ENCODE measurements around the gene LEFTY1.

LEFTY1 gene

DNA sequence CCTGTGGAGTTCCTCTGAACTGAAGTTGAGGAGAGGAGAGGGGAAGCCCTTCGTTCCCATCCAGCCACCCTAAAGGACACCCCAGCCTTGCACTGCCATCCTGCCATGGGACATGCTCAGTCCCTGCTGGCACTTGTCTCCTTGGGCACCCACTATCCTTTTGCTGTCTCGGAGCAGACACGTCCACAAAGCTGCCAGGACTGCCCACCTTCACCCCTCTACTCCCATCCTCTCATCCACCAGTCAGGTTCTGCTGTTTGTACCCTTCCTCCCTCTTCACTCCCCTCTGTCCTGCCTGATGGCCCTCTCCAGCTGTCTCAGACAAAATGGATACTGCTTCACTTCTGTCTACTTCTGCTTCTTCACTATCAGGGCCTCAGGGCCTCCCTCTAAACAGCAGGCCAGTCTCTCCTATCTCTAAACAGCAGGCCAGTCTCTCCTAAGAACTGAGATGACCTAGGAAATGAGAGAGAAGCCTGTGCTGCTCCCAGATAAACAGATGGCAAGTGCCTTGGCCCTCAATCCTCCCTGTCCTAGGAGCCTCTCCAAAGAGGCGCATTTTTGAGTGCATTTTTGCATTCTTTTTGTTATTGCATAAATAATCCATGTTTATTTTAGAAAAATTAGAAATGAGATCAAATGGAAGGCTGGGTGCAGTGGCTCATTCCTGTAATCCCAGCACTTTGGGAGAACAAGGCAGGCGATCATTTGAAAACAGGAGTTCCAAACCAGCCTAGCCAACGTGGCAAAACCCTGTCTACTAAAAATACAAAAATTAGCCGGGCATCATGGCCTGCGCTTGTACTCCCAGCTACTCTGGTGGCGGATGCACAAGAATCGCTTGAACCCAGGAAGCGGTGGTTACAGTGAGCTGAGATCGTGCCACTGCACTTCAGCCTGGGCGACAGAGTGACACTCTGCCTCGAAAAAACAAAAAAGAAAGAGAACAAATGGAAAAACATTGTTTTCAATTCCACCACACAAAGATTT is 39.5 kb upstream of the LEFTY1 start:
- Histone ChIP-seq H3K36me3 (ENCODE audit: control insufficient read depth, insufficient read depth, low read length) (no peaks in the 10 kb centered on the region), H3K27ac (ENCODE audit: insufficient read depth, low read depth, low read length, poor library complexity, severe bottlenecking) (no peak overlapping the region), H3K27me3 (ENCODE audit: control insufficient read depth, insufficient read depth, low read length, poor library complexity, severe bottlenecking) (no peaks in the 10 kb centered on the region), H3K4me3 (ENCODE audit: insufficient read depth, low read depth, low read length) (no peak overlapping the region), H3K9me3 (ENCODE audit: control insufficient read depth, low read length) (no peaks in the 10 kb centered on the region), H3K4me1 (ENCODE audit: control insufficient read depth, insufficient read depth, low read length) (no peaks in the 10 kb centered on the region)
- 93% methylated on average over 13 to 14 of the region's 14 CpGs for WGBS, 2 experiments

DNA sequence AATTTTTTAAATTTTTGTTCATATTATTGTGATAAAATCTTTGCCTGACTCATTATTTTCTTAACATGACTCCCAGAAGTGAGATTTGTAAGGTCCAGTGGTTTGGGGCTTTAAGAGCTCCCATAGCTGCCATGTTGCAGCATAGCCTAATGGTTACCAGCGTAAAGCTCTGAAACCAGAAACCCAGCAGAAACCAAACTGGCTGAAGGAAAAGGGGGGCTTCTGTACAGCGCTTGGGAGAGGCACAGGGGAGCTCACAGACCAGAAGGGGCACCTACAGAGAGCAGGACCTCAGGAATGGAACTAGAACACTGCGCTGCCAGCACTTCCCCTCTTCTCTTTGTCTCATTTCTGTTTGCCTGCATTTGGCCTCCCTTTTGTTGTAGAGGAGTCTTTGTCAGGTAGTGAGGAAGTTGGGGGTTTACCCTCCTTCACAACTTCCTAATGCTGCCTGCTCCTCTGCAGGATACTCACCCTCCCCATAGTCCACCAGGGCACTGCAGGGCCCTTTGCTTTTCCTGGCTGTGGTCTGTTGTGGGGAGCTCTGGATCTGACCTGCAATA is 37.7 kb upstream of the LEFTY1 start:
- WGBS, 2 experiments = 86 to 94% methylated on average over 3 of the region's 3 CpGs
- H3K4me1 ChIP-seq (ENCODE audit: control insufficient read depth, insufficient read depth, low read length) = peaks cover 11% of the 10 kb centered on the region
- no peak overlapping the region for H3K4me3 ChIP-seq (ENCODE audit: insufficient read depth, low read depth, low read length)
- H3K27me3 ChIP-seq (ENCODE audit: control insufficient read depth, insufficient read depth, low read length, poor library complexity, severe bottlenecking) = no peaks in the 10 kb centered on the region
- H3K9me3 ChIP-seq (ENCODE audit: control insufficient read depth, low read length) = no peaks in the 10 kb centered on the region
- no peak overlapping the region for H3K27ac ChIP-seq (ENCODE audit: insufficient read depth, low read depth, low read length, poor library complexity, severe bottlenecking)
- no peaks in the 10 kb centered on the region for H3K36me3 ChIP-seq (ENCODE audit: control insufficient read depth, insufficient read depth, low read length)

DNA sequence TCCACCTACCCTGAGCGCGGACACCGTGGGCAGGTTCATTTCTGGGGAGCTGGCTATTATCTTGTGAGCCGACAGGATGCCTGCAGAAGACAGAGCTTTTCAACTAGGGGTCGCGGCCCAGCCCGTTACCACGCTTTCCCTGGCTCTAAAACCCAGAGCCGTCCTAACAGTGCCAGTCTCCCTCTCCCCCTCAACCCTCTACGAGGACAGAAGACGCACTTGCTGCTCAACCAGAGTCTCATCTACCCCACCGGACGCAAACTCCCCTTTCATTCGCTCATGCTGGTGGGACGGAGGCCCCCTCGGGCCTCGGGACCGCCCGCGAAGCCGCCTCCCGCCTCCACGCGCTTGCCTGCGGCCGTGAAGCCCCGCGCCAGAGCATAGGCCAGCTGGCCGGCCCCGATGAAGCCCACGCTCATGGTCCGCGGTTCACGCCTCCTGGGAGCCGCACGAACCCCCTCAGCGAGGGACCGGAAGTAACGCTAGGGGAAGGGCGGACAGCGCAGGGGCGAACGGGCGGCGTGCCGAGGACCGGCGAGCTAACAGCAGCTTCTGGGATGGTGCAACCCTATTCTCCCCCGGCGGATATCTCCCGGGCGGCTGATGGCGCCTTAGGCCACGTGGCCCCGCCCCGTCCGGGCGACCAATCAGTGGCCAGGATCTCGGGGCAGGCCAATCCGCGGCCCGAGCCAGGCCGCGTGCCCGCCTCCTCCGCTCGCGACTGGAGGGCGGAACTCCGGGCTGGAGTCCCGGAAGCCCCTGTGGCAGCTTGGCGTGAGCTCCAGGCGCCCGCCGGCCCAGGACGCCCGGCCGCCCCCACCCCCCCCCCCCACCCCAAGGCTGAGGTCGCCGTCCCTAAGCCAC is 35.0 kb upstream of the LEFTY1 start, which contains the start of gene PYCR2:
Gene PYCR2 (minus strand): TSS at position 559 of the 864 bp plus-strand sequence. CDS start 140 bp downstream, at position 419.
- WGBS, 2 experiments = 0% methylated on average over 80 of the region's 80 CpGs
- peak within 1 kb of the TSS; percentile 83 for H3K4me3 ChIP-seq (ENCODE audit: insufficient read depth, low read depth, low read length)
- no peaks in the 10 kb centered on the region for H3K27me3 ChIP-seq (ENCODE audit: control insufficient read depth, insufficient read depth, low read length, poor library complexity, severe bottlenecking)
- H3K36me3 ChIP-seq (ENCODE audit: control insufficient read depth, insufficient read depth, low read length) = peaks cover 19% of the 10 kb centered on the region
- no peaks in the 10 kb centered on the region for H3K9me3 ChIP-seq (ENCODE audit: control insufficient read depth, low read length)
- H3K4me1 ChIP-seq (ENCODE audit: control insufficient read depth, insufficient read depth, low read length) = peaks cover 11% of the 10 kb centered on the region
- peak within 1 kb of the TSS; percentile 81 for H3K27ac ChIP-seq (ENCODE audit: insufficient read depth, low read depth, low read length, poor library complexity, severe bottlenecking)

DNA sequence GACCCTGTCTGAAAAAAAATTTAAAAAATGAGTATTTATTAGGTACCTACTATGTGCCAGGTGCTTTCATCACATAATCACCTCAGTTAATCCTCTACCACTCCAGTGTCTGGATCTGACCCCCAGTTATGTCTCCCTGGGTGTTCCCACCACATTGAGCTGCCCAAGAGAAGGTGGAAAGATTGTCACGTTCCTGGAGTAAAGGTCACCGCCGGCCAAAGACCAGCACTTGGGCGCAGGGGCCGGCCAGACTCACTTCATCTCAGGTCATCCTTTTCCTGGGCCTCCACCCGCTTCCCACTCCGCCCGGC is 34.4 kb upstream of the LEFTY1 start:
- 8 to 9% methylated on average over 8 of the region's 8 CpGs for WGBS, 2 experiments
- peaks cover 19% of the 10 kb centered on the region for H3K36me3 ChIP-seq (ENCODE audit: control insufficient read depth, insufficient read depth, low read length)
- peak overlapping the region; percentile 83 for H3K4me3 ChIP-seq (ENCODE audit: insufficient read depth, low read depth, low read length)
- H3K27ac ChIP-seq (ENCODE audit: insufficient read depth, low read depth, low read length, poor library complexity, severe bottlenecking) = peak overlapping the region; percentile 81
- peaks cover 11% of the 10 kb centered on the region for H3K4me1 ChIP-seq (ENCODE audit: control insufficient read depth, insufficient read depth, low read length)
- H3K27me3 ChIP-seq (ENCODE audit: control insufficient read depth, insufficient read depth, low read length, poor library complexity, severe bottlenecking) = no peaks in the 10 kb centered on the region
- no peaks in the 10 kb centered on the region for H3K9me3 ChIP-seq (ENCODE audit: control insufficient read depth, low read length)

DNA sequence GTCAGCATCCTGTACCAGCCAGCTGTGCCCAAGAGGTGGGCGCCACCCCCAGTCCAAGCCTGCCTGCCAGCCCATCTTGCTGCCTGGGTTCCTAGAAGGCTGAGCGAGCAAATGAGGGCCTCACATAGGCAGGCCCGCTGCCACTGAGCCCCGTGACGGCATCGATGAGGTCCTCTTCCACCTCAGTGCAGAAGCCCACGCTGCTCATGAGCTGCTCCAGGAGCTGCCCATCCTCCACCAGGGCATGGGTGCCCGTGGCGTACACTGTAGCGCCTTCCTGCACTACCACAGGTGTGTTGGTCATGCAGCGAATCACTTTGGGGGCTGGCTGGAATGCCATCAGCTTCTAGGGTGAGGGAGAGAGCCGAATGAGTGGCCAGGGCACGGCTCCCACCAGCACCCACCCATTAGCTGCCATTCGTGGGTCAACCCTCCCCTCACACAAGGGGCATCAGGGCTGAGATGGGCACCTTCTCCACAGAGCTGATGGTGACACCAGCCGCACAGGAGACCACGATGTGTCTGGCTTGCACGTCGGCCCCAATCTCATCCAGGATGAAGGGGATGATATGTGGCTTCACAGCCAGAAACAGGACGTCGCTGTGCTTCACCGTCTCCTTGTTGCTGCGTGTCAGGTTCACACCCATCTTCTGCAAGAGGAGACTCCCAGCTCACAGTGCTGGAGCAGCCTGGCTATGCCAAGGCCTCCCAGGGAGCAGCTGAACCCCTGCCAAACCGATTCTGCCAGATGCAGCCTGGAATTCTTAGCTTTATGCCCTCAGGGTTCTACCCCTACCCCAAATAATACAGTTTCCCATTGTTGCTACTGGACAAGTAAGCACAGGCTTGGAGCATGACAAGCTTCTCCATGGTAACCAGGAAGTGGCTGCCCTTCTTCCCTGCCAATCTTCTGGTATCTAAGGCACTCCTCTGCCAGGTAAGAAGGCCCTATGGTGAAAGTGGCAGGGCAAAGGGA is 33.1 kb upstream of the LEFTY1 start:
- Histone ChIP-seq H3K9me3 (ENCODE audit: control insufficient read depth, low read length) (no peaks in the 10 kb centered on the region), H3K36me3 (ENCODE audit: control insufficient read depth, insufficient read depth, low read length) (peaks cover 19% of the 10 kb centered on the region), H3K4me1 (ENCODE audit: control insufficient read depth, insufficient read depth, low read length) (peaks cover 11% of the 10 kb centered on the region), H3K27ac (ENCODE audit: insufficient read depth, low read depth, low read length, poor library complexity, severe bottlenecking) (no peak overlapping the region), H3K27me3 (ENCODE audit: control insufficient read depth, insufficient read depth, low read length, poor library complexity, severe bottlenecking) (no peaks in the 10 kb centered on the region), H3K4me3 (ENCODE audit: insufficient read depth, low read depth, low read length) (no peak overlapping the region)
- 95 to 96% methylated on average over 23 of the region's 23 CpGs for WGBS, 2 experiments

DNA sequence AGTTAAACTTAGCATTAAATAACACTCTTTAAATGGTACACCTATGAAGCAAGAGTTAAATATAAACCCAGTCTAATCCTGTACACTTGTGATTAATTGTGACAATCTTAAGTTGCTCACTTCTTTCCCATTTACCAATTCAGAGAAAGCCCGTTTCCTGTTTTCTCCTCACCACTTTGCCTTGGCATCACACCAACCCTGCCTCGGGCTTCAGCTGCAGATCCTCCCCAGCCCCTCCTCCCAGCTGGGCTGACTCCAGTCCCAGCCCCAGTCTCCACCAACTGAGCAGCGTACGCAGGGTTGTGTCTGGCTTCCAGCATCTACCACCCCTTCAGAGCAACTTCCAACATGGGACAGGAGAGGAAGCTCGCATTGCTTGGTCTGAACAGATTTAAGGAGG is 31.0 kb upstream of the LEFTY1 start:
- 96 to 97% methylated on average over 5 of the region's 5 CpGs for WGBS, 2 experiments
- no peak overlapping the region for H3K4me3 ChIP-seq (ENCODE audit: insufficient read depth, low read depth, low read length)
- H3K36me3 ChIP-seq (ENCODE audit: control insufficient read depth, insufficient read depth, low read length) = peaks cover 19% of the 10 kb centered on the region

DNA sequence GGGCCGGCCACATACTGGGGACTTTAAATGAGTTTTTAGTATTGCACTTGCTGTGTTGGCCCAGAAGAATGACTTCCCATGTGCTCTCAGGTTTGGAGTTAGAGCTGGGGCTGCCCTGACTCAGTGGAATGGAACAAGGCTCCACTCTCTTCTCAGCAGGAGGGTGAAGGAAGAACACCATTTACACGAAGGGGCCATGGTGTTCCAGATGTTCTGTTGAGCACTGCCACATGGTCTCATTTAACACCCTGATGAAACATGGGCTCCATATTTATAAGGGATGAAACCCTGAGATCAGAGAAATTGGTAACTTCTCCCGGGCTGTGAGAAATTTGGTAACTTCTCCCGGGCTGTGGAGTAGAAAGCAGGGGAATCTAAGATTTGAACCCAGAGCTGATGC is 29.3 kb upstream of the LEFTY1 start:
- H3K4me3 ChIP-seq (ENCODE audit: insufficient read depth, low read depth, low read length) = no peak overlapping the region
- H3K9me3 ChIP-seq (ENCODE audit: control insufficient read depth, low read length) = no peaks in the 10 kb centered on the region
- H3K27me3 ChIP-seq (ENCODE audit: control insufficient read depth, insufficient read depth, low read length, poor library complexity, severe bottlenecking) = no peaks in the 10 kb centered on the region
- no peak overlapping the region for H3K27ac ChIP-seq (ENCODE audit: insufficient read depth, low read depth, low read length, poor library complexity, severe bottlenecking)
- H3K36me3 ChIP-seq (ENCODE audit: control insufficient read depth, insufficient read depth, low read length) = peaks cover 19% of the 10 kb centered on the region
- 93 to 94% methylated on average over 4 of the region's 4 CpGs for WGBS, 2 experiments
- peaks cover 11% of the 10 kb centered on the region for H3K4me1 ChIP-seq (ENCODE audit: control insufficient read depth, insufficient read depth, low read length)

More for the DNA sequence above, 31.0 kb upstream of the LEFTY1 start:
- Histone ChIP-seq H3K27me3 (ENCODE audit: control insufficient read depth, insufficient read depth, low read length, poor library complexity, severe bottlenecking) (no peaks in the 10 kb centered on the region), H3K4me1 (ENCODE audit: control insufficient read depth, insufficient read depth, low read length) (peaks cover 11% of the 10 kb centered on the region), H3K27ac (ENCODE audit: insufficient read depth, low read depth, low read length, poor library complexity, severe bottlenecking) (no peak overlapping the region), H3K9me3 (ENCODE audit: control insufficient read depth, low read length) (no peaks in the 10 kb centered on the region)

DNA sequence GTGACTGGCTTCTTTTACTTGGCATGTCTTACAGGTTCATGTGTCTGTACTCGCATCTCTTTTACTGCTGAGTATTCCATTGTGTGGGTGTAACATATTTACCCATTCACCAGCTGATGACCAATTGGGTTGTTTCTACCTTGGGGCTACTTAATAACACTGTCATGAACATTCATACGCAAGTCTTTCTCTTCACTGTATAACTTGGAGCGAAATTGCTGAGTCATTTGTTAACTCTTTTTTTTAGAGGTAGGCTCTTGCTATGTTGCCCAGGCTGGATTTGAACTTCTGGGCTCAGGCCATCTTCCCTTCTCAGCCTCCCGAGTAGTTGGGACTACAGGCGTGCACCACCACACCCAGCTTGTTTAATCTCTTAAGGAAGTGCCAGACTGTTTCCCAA is 28.6 kb upstream of the LEFTY1 start:
- Histone ChIP-seq H3K9me3 (ENCODE audit: control insufficient read depth, low read length) (no peaks in the 10 kb centered on the region), H3K27ac (ENCODE audit: insufficient read depth, low read depth, low read length, poor library complexity, severe bottlenecking) (no peak overlapping the region), H3K27me3 (ENCODE audit: control insufficient read depth, insufficient read depth, low read length, poor library complexity, severe bottlenecking) (no peaks in the 10 kb centered on the region), H3K4me1 (ENCODE audit: control insufficient read depth, insufficient read depth, low read length) (peaks cover 3% of the 10 kb centered on the region), H3K4me3 (ENCODE audit: insufficient read depth, low read depth, low read length) (no peak overlapping the region), H3K36me3 (ENCODE audit: control insufficient read depth, insufficient read depth, low read length) (peaks cover 19% of the 10 kb centered on the region)
- 94% methylated on average over 4 to 5 of the region's 5 CpGs for WGBS, 2 experiments

DNA sequence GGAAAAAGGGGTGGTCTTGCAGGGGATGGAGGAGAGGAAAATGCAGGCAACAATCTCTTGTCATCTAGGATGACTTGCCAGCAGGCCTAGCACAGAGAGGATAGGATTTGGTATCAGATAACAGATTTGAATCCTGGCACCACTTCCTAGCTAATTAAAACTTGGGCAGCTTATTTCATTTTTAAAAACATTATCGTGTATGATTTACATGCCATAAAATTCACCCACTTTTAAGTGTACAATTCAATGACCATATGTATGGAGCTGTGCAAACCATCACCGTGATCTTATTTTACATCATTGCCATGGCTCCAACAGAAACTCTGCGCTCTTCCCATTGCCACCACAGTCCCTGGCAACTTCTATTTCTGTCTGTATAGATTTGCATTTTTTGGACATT is 28.2 kb upstream of the LEFTY1 start:
- WGBS, 2 experiments = 93 to 98% methylated on average over 3 of the region's 3 CpGs

More for the DNA sequence above, 28.2 kb upstream of the LEFTY1 start:
- Histone ChIP-seq H3K9me3 (ENCODE audit: control insufficient read depth, low read length) (no peaks in the 10 kb centered on the region), H3K36me3 (ENCODE audit: control insufficient read depth, insufficient read depth, low read length) (peaks cover 19% of the 10 kb centered on the region), H3K4me1 (ENCODE audit: control insufficient read depth, insufficient read depth, low read length) (no peaks in the 10 kb centered on the region), H3K4me3 (ENCODE audit: insufficient read depth, low read depth, low read length) (no peak overlapping the region), H3K27me3 (ENCODE audit: control insufficient read depth, insufficient read depth, low read length, poor library complexity, severe bottlenecking) (peaks cover 4% of the 10 kb centered on the region), H3K27ac (ENCODE audit: insufficient read depth, low read depth, low read length, poor library complexity, severe bottlenecking) (no peak overlapping the region)
